IPS-20b (cell line): ENCODE data around the gene NFATC3.

Source experiments
- H3K27ac ChIP-seq: one replicate; pipeline ENCODE4 v1.5.1; 2013; ENCODE audit warnings: low read length
- H3K27me3 ChIP-seq: 2 replicates; pipeline ENCODE4 v1.6.1; 2013; ENCODE audit warnings: mild to moderate bottlenecking, low read length, inconsistent platforms; ENCODE audit not compliant: insufficient read depth
- H3K36me3 ChIP-seq: 2 replicates; pipeline ENCODE4 v1.6.1; 2013; ENCODE audit warnings: low read depth, mild to moderate bottlenecking, inconsistent platforms, low read length, moderate library complexity; ENCODE audit not compliant: insufficient read depth
- H3K4me1 ChIP-seq: 2 replicates; pipeline ENCODE4 v1.6.1; 2013; ENCODE audit warnings: mild to moderate bottlenecking, control low read depth, inconsistent platforms, low read length, moderate library complexity; ENCODE audit not compliant: insufficient read depth
- H3K4me3 ChIP-seq: 2 replicates; pipeline ENCODE4 v1.5.1; 2013; ENCODE audit warnings: mild to moderate bottlenecking, low read length, inconsistent platforms
- H3K9ac ChIP-seq: 2 replicates; pipeline ENCODE4 v1.6.1; 2013; ENCODE audit warnings: low read depth, mild to moderate bottlenecking, inconsistent platforms, low read length, moderate library complexity
- H3K9me3 ChIP-seq: 2 replicates; pipeline ENCODE4 v1.6.1; 2013; ENCODE audit warnings: mild to moderate bottlenecking, low read depth, low read length, inconsistent platforms; ENCODE audit not compliant: insufficient read depth

NFATC3 gene

DNA sequence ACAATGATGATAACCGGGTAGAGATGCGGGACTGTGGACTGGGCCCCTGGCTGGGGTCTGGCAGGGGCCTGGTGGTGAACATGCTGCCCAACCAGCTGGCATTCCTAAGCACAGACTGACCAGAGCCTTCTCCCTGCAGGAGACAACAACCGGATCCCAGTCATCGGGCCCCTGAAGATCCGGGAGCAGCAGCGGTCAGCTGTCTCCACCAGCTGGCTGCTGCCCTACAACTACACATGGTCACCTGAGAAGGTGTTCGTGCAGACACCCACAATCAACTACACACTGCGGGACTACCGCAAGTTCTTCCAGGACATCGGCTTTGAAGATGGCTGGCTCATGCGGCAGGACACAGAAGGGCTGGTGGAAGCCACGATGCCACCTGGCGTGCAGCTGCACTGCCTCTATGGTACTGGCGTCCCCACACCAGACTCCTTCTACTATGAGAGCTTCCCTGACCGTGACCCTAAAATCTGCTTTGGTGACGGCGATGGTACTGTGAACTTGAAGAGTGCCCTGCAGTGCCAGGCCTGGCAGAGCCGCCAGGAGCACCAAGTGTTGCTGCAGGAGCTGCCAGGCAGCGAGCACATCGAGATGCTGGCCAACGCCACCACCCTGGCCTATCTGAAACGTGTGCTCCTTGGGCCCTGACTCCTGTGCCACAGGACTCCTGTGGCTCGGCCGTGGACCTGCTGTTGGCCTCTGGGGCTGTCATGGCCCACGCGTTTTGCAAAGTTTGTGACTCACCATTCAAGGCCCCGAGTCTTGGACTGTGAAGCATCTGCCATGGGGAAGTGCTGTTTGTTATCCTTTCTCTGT is 174.0 kb downstream of the NFATC3 start:
- H3K27ac ChIP-seq, result no peak overlapping the region
- H3K27me3 ChIP-seq, result peaks cover 5% of the 10 kb centered on the region; the same call in 1 of the 2 replicates
- no peak overlapping the region for H3K9ac ChIP-seq
- peaks cover 11% of the 10 kb centered on the region for H3K36me3 ChIP-seq
- H3K9me3 ChIP-seq, result no peaks in the 10 kb centered on the region
- H3K4me3 ChIP-seq, result no peak overlapping the region
- no peaks in the 10 kb centered on the region for H3K4me1 ChIP-seq

DNA sequence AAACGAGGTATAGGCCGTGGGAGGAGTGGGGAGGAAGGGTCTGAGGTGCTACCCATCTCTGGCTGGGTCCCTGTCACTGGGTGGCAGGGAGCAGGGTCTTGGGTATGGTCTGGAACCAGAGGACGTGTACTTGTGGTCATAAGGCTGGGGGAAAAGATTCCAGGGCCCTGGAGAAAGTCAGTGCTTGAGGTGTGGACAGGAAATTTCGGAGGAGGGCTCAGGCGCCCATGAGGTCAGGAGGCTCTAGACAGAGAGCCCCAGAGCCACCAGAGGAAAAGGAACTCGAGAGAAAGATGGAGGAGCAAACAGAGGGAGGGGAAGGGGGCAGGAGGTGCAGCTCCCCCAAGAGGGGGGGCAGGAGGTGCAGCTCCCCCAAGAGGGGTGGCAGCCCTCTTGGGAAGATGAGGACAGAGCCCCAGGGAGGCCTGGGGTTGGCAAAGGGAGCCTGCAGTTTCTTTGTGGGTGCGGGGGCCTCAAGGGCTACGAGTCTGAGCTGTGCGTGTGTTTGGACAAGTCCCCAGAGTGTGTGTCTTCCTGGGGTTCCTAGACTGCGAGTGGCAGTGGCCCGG is 178.5 kb downstream of the NFATC3 start:
- peaks cover 11% of the 10 kb centered on the region for H3K36me3 ChIP-seq
- peaks cover 19% of the 10 kb centered on the region for H3K27me3 ChIP-seq
- peaks cover 9% of the 10 kb centered on the region for H3K4me1 ChIP-seq
- no peaks in the 10 kb centered on the region for H3K9me3 ChIP-seq
- H3K27ac ChIP-seq, result no peak overlapping the region
- peak overlapping the region; percentile 87; the same call in 1 of the 2 replicates for H3K4me3 ChIP-seq
- peak overlapping the region; percentile 73 for H3K9ac ChIP-seq

DNA sequence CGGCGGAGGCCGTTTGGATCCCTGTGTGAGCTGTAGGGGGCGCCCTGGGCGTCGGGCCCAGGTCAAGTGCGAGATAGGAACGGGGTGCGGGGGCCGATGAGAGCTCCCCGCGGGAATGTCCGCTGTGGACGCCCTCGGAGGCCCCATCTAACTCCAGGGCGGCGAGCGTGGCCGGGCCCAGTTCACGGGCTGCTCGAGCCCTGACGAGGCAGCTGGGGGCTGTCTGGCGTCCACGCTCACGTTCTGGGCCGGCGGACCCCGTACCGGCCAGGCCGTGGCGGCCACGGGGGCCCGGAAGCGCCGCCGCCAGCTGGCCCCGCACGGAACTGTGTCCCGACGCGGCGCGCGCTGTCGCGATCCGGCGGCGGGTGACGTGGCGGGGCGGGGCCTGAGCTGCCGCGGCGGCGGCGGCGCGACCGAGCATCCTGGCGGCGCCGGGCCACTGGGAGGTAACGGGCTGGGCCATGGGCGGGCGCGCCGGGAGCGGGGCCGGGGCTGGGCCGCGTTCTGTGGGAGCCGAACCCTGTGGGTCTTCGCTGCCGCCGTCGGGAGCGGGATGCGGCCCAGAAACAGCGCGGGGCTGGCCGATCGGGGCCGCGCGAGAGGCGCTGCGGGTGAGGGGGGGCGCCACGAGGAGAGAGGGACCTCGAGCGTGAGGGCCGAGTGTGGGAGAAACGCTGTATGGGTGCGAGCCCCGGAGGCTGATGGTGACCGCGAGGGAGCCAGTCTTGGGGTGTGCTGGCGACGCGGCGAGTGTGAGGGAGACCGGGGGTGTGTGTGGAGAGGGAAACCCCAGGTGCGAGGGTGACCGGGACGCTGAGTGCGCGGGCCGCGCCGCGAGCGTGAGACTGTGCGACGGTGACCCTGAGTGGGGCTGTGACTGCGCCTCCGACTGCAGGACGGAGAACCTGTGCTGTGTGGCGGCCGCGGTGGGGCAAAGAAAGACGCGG is 179.2 kb downstream of the NFATC3 start, which contains the start of gene SLC7A6:
Gene SLC7A6 (plus strand): TSS at position 399 of the 950 bp plus-strand sequence. CDS start 10,201 bp downstream, outside the sequence.
- H3K27ac ChIP-seq, result no peak within 1 kb of the TSS
- H3K27me3 ChIP-seq, result peaks cover 19% of the 10 kb centered on the region
- H3K36me3 ChIP-seq, result peaks cover 6% of the 10 kb centered on the region
- H3K4me1 ChIP-seq, result peaks cover 9% of the 10 kb centered on the region
- peak within 1 kb of the TSS; percentile 77 for H3K9ac ChIP-seq
- no peaks in the 10 kb centered on the region for H3K9me3 ChIP-seq
- peak within 1 kb of the TSS; percentile 87 for H3K4me3 ChIP-seq

DNA sequence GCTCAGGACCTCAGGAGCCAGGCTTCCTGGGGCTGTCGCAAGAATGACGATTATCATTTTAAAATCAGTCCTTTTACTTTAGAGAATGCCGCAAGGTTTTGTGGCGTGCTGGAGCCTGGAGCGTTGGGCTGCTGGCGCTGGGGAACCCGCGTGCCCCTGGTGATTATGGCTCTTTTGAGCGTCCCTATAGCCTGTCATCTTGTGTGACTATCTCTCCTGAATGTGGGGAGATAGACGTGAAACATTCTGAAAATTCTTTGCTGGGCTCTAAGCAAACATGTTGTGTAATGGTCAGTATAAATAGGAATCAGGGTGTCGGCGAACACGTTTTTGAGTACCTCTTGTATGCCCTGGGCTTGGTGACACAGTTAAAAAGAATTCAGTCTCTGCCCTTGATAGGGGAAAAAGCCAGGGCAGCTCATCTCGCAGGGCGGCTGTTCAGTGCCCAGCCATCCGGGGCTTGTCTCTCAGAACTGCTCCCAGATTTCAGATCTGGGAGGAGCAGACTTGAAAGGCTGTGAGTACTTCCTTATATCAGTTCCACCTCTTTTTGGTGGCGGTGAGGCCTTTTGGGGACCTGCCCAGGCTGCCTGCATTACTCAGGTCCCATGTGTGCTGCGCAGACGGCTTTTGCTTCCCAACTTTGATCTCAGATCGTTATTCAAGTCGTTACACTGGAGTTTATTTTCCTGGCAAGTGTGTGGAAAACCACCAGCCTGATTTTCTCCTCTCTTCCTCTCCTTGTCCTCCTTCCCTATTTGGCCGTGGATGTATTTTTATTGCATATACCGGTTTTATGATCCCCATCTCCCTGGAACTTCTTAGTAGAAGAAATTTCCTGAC is 180.1 kb downstream of the NFATC3 start:
- H3K4me1 ChIP-seq, result peaks cover 9% of the 10 kb centered on the region
- H3K4me3 ChIP-seq, result peak overlapping the region; percentile 87
- H3K27me3 ChIP-seq, result peaks cover 19% of the 10 kb centered on the region
- peak overlapping the region; percentile 77 for H3K9ac ChIP-seq
- no peaks in the 10 kb centered on the region for H3K9me3 ChIP-seq
- no peaks in the 10 kb centered on the region for H3K36me3 ChIP-seq
- H3K27ac ChIP-seq, result no peak overlapping the region

- Histone ChIP-seq H3K9me3 (no peaks in the 10 kb centered on the region), H3K9ac (peak overlapping the region; percentile 50; the same call in 1 of the 2 replicates), H3K36me3 (0 out of 2 replicates have a peak, but pooled peaks cover 3% of the 10 kb centered on the region), H3K27ac (peak overlapping the region; percentile 8), H3K4me3 (peak overlapping the region; percentile 54), H3K27me3 (peaks cover 19% of the 10 kb centered on the region), H3K4me1 (peaks cover 9% of the 10 kb centered on the region)
Observed at GRCh38 chr16:68267612-68268405, 182.6 kb downstream of the NFATC3 start.

DNA sequence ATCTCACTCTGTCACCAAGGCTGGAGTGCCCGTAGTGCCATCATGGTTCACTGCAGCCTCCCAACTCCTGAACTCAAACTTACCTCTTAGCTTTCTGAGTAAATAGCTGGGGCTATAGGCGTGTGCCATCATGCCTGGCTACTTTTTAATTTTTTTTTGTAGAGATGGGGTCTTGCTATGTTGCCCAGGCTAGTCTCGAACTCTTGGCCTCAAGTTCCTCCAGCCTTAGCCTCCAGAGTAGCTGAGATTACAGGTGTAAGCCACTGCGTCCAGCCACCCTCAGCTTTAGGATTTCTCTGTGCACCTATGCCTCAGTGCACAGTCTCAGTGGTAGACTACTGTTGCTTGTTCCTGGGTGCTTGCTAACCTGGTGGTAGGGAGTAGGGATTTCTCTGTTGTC is 184.6 kb downstream of the NFATC3 start:
- Histone ChIP-seq H3K36me3 (peaks cover 12% of the 10 kb centered on the region; the same call in 1 of the 2 replicates), H3K4me1 (peaks cover 9% of the 10 kb centered on the region), H3K27ac (no peak overlapping the region)

DNA sequence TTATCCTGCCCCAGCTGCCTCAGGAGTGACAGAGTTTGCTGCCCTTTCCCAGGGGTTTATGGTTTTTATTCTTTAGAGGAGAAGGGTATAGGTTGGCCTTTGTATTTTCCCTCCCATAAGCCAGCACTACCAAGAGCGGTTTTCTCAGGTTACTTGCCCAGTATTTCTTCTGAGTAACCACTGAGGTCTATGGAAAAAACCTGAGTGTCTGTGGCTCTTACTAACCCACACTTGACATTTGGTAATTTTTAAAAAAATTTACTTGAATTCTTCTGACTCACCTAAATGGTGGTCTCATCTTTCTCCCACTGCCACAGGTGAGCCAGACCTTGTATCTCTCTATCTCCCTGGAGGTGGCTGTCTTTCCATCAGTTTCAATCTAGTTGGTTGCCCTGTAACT is 185.2 kb downstream of the NFATC3 start:
- H3K4me3 ChIP-seq, result no peak overlapping the region
- no peaks in the 10 kb centered on the region for H3K9me3 ChIP-seq
- H3K36me3 ChIP-seq, result peaks cover 14% of the 10 kb centered on the region; the same call in 1 of the 2 replicates
- no peak overlapping the region for H3K27ac ChIP-seq
- peaks cover 9% of the 10 kb centered on the region for H3K4me1 ChIP-seq
- no peak overlapping the region for H3K9ac ChIP-seq
- peaks cover 5% of the 10 kb centered on the region for H3K27me3 ChIP-seq

More for the DNA sequence above, 184.6 kb downstream of the NFATC3 start:
- H3K9me3 ChIP-seq, result no peaks in the 10 kb centered on the region
- H3K9ac ChIP-seq, result no peak overlapping the region
- H3K4me3 ChIP-seq, result no peak overlapping the region
- peaks cover 11% of the 10 kb centered on the region for H3K27me3 ChIP-seq

GRCh38 chr16:68272507-68273209 is 187.5 kb downstream of the NFATC3 start:
- Histone ChIP-seq H3K9me3 (no peaks in the 10 kb centered on the region), H3K9ac (no peak overlapping the region), H3K36me3 (peaks cover 14% of the 10 kb centered on the region; the same call in 1 of the 2 replicates), H3K27ac (no peak overlapping the region), H3K27me3 (no peaks in the 10 kb centered on the region), H3K4me1 (peaks cover 7% of the 10 kb centered on the region), H3K4me3 (no peak overlapping the region)

- Histone ChIP-seq H3K4me1 (no peaks in the 10 kb centered on the region), H3K4me3 (no peak overlapping the region), H3K9me3 (no peaks in the 10 kb centered on the region), H3K27ac (no peak overlapping the region), H3K27me3 (no peaks in the 10 kb centered on the region), H3K9ac (no peak overlapping the region), H3K36me3 (peaks cover 14% of the 10 kb centered on the region; the same call in 1 of the 2 replicates)
Observed at GRCh38 chr16:68273459-68273858, 188.3 kb downstream of the NFATC3 start.

- Histone ChIP-seq H3K36me3 (peaks cover 14% of the 10 kb centered on the region; the same call in 1 of the 2 replicates), H3K27me3 (no peaks in the 10 kb centered on the region), H3K9me3 (no peaks in the 10 kb centered on the region), H3K27ac (no peak overlapping the region), H3K9ac (no peak overlapping the region), H3K4me1 (no peaks in the 10 kb centered on the region), H3K4me3 (no peak overlapping the region)
Observed at GRCh38 chr16:68273896-68274295, 188.7 kb downstream of the NFATC3 start.
